ENCODE results near the gene SLC5A2.

DNA sequence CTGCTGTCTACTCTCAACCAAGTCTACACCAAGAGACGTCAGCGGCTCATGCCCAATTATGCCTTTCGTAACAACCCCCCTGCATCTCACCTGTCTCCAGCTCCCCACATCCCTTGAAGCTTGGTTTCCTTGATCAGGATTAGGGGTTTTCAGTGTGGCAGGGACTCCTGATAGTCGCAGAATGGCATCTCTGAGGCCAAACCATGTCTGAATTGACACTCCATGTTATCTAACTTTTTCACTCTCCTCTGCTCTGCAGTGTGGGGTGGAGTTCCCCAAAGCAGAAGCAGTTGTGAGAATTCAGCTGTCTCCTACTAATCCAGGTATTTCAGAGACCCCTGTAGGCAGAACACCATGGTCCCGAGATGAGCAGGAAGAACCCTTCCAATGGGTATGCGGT lies 39.1 kb downstream of the SLC5A2 start:
- TF ChIP-seq EZH2 (IDR thresholded peaks at IDR 0.05; ENCODE audit: low read length, missing control alignments): no peak
- TF ChIP-seq, protein P1, sequence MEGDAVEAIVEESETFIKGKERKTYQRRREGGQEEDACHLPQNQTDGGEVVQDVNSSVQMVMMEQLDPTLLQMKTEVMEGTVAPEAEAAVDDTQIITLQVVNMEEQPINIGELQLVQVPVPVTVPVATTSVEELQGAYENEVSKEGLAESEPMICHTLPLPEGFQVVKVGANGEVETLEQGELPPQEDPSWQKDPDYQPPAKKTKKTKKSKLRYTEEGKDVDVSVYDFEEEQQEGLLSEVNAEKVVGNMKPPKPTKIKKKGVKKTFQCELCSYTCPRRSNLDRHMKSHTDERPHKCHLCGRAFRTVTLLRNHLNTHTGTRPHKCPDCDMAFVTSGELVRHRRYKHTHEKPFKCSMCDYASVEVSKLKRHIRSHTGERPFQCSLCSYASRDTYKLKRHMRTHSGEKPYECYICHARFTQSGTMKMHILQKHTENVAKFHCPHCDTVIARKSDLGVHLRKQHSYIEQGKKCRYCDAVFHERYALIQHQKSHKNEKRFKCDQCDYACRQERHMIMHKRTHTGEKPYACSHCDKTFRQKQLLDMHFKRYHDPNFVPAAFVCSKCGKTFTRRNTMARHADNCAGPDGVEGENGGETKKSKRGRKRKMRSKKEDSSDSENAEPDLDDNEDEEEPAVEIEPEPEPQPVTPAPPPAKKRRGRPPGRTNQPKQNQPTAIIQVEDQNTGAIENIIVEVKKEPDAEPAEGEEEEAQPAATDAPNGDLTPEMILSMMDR (conservative IDR thresholded peaks at IDR 0.05 in 1 of 2, IDR thresholded peaks at IDR 0.05 in 1 of 2; ENCODE audit: low read depth in 1 of 2, low read length in 2 of 2): no peak
